HG02759 (cell line): Measurements from ENCODE around the gene TMIGD2.

Source experiments
- ATAC-seq: cut with Tn5 transposase; IDR thresholded peaks from one replicate; pipeline ENCODE4 v1.9.1; 2021; ENCODE audit warnings: mild to moderate bottlenecking, moderate library complexity; ENCODE audit not compliant: unreplicated experiment

The TMIGD2 gene

GRCh38 chr19:4326837-4327251 lies 24.7 kb upstream of the TMIGD2 start:
- ATAC-seq: no peak

DNA sequence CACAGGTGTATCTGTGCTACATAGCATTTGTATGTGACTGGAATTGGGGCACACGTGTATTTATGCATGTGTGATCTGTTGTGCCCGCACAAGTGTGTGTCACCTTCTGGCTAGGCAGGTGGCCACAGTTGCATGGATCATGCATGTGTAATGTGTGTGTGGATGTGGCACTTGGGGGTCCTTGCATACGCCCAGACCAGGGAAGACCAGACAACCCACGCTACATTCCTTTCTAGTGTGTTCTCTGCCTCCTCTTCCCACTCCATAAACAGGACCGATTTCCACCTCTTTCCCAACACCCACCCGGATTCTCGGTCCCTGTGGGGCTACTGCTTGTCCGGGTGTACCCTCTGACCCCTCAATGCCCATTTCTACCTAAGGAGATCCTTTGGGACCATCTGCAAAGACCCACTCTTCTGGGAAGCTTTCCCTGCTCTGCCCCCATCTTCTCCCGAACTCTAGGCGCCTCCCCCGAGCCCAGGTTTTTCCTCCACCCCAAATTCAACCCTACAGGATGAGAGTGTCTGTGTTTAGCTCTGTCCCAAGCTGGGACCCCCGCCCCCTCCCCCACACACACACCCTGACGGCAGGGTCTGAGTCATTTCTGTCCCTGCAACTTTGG lies 24.1 kb upstream of the TMIGD2 start:
- ATAC-seq: no peak

GRCh38 chr19:4324228-4324627 lies 22.0 kb upstream of the TMIGD2 start:
- no peak for ATAC-seq

GRCh38 chr19:4323692-4324091 lies 21.5 kb upstream of the TMIGD2 start:
- no peak for ATAC-seq

DNA sequence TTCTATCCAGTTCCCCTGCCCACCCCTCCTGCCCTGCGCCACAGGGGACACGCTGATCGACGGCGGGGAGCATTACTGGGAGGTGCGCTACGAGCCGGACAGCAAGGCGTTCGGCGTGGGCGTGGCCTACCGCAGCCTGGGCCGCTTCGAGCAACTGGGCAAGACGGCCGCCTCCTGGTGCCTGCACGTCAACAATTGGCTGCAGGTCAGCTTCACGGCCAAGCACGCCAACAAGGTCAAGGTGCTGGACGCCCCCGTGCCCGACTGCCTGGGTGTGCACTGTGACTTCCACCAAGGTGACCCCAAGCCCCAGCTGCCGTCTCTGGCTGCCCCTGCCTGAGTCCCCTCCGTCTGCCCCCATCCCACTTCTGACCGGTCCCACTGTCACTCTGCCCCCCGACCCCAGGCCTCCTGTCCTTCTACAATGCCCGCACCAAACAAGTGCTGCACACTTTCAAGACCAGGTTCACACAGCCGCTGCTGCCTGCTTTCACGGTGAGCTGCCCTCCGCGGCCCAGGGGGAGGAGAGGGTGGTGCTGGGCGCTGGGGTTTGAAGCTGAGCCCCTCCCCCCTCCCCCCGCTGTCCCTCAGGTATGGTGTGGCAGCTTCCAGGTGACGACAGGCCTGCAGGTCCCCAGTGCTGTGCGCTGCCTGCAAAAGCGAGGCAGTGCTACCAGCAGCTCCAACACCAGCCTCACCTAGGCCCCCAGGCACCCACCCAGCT lies 20.9 kb upstream of the TMIGD2 start:
- no peak for ATAC-seq

- ATAC-seq: no peak
Observed at GRCh38 chr19:4320419-4320818, 18.2 kb upstream of the TMIGD2 start.

- no peak for ATAC-seq
Observed at GRCh38 chr19:4319067-4319718, 17.0 kb upstream of the TMIGD2 start.

GRCh38 chr19:4318460-4318859 lies 16.3 kb upstream of the TMIGD2 start:
- no peak for ATAC-seq

DNA sequence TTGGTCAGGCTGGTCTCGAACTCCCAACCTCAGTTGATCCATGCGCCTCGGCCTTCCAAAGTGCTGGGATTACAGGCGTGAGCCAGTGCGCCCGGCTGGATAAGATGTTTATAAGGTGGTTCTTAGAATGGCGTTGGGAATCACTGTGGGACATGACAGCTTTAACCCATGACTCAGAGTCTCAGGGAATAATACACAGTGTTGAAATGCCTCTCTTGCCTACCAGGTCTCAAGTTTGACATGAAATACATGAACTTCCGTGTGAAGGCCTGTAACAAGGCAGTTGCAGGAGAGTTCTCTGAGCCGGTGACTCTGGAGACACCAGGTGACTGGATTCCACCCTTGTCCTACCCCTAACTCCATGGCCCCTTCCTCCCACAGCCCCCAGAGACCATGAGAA lies 14.8 kb upstream of the TMIGD2 start:
- ATAC-seq: no peak

- no peak for ATAC-seq
Observed at GRCh38 chr19:4313847-4314490, 11.8 kb upstream of the TMIGD2 start.

GRCh38 chr19:4310247-4311121 lies 8.3 kb upstream of the TMIGD2 start:
- no peak for ATAC-seq

GRCh38 chr19:4305659-4306058 lies 3.5 kb upstream of the TMIGD2 start:
- ATAC-seq: no peak

DNA sequence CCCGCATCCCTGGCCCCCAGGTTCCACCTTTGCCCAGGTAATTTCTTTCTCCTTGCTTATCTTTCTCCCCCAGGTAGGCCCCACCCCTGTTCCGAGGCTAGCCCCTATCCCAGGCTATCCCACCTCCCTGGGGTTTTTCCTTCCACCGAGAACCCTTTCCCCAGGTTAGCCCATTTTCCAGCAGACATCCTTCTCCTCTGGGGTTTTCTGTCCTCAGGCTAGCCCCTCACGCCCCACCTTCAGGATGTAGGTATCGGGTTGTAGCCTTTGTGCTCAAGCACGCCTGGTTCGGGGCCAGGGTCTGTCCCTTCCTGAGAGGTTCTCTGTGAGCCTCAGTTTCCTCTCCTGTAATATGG lies 3.0 kb upstream of the TMIGD2 start:
- no peak for ATAC-seq

- ATAC-seq: no peak
Observed at GRCh38 chr19:4304538-4305256, 2.5 kb upstream of the TMIGD2 start, which contains the start of gene FSD1. Gene FSD1, plus strand, starts transcription at chr19:4304598. Its CDS starts 149 bp downstream, at chr19:4304747.

GRCh38 chr19:4303819-4304537 lies 1.8 kb upstream of the TMIGD2 start:
- ATAC-seq: no peak

DNA sequence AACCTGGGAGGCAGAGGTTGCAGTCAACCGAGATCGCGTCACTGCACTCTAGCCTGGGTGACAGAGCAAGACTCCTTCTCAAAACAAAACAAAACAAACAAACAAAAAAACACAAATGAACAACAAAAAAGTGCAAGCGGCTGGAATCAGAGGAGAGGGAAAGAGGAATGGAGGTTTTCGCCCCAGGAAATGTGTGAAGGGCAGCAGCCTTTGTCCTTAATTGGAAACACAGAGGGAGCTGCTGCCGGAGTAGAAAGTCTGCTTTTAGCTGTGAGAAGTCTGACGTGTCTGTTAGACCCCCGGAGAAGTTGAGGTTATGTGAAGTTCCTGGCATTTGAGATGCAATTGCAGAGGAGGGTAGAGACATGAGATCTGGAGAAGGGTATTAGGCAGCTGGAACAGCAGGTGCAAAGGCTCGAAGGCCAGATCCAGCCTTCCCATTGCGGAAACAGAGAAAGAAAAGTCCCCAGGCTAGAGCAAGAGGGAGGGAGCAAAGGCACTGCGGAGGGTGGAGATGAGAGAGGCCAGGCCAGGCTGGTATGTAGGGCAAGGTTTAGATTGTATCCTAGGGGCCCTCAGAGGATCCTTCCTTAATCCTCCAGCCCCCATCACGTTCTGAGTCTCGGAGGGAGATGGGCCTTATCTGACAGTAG lies 473 bp downstream of the TMIGD2 start:
- no peak for ATAC-seq

DNA sequence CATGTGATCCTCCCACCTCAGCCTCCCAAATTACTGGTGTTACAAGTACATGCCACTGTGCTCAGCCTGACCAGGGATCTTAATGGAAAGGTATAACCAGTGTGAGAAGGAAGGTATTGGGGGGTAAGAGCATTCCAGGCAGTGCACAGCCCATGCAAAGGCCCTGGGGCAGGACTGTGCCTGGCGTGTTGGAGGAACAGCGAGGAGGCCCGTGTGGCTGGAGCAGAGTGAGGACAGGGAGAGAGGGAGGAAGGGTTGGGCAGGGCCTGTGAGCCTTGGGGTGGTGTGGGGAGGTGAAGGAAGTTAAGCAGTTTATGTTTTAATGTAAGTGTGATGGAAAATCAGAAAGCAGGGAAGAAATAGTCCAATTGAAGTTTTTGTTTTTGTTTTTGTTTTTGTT lies 1.6 kb downstream of the TMIGD2 start:
- ATAC-seq: no peak

DNA sequence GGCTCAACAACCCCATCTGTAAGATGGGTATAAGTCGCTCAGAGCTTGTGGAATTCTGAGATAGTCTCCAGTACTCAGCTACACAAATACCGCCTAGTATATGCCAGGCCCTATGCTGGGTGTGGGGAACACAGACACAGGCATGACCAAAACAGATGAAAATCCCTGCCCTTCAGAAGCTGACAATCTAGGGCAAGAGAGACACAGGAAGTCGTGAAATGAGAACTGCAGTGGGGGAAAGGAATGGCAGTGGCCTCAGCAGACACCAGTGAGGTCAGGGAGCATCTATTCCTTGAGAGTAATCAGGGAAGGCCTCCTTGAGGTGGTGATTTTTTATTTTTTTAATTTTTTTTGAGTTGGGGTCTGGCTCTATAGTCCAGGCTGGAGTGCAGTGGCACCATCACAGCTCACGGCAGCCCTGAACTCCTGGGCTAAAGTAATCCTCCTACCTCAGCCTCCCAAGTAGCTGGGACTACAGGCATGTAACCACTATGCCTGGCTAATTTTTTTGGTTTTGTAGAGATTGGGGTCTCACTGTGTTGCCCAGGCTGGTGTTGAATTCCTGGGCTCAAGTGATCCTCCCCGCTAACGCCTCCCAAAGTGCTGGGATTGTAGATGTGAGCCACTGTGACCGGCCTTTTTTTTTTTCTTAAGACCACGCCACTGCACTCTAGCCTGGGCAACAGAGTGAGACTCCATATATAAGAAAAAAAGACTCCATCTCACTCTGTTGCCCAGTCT lies 3.2 kb downstream of the TMIGD2 start:
- no peak for ATAC-seq
